ENCODE data around the gene ZNF827.

Gene ZNF827

DNA sequence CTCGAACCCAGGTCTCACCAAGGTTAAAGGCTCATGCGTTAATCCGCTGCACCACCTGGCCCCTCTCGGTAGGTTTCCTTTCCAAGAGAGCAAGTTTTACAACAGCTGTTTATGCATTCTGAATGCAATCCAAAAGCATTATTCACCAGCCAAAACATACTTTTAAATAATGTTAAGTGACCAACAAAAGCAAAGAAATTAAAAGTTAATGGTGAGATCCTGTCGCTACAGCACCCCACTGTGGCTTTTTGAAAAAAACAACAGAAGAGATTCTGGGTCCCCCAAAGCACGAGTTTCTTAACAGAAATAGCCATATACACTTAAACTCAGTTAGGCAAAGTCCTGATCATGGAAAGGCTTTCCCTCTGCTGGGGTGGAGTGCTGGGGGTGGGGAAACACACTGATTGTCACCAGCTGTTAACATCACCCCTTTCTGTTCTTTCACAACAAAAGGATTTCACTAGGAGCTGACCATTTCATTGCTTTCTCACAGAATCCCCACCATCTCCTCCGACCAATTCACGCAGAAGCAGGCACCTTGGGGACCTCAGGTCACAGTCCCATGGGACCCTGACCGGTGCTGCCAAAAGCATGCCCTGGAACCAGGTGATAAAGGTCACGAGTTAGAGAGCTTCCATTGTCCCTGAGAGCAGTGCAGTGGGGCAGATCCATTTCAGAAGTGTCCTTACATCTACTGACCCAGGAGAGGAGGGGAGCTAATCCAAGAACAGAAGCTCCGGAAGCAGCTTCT lies 51.2 kb downstream of the ZNF827 start:
- no peak for DNase-seq (ENCODE audit: low spot score)

DNA sequence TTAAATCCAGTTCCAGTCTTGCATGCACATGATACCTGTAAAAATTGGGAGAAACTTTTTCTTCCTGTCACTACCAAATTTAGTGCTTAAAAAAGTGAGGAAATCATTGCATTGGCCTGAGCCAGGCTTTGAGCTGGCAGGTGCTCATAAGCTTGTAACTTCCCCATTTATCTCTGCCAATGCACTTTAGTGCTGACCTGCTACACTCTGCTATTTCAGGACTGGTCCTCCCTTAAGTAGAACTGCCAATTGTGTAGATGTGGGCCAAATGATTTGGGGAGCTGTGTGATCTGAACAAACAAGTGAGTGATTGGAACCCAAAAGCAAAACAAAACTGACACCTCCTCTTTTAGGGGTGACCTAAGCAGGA lies 51.8 kb downstream of the ZNF827 start:
- TF ChIP-seq, protein P1, sequence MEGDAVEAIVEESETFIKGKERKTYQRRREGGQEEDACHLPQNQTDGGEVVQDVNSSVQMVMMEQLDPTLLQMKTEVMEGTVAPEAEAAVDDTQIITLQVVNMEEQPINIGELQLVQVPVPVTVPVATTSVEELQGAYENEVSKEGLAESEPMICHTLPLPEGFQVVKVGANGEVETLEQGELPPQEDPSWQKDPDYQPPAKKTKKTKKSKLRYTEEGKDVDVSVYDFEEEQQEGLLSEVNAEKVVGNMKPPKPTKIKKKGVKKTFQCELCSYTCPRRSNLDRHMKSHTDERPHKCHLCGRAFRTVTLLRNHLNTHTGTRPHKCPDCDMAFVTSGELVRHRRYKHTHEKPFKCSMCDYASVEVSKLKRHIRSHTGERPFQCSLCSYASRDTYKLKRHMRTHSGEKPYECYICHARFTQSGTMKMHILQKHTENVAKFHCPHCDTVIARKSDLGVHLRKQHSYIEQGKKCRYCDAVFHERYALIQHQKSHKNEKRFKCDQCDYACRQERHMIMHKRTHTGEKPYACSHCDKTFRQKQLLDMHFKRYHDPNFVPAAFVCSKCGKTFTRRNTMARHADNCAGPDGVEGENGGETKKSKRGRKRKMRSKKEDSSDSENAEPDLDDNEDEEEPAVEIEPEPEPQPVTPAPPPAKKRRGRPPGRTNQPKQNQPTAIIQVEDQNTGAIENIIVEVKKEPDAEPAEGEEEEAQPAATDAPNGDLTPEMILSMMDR (IDR thresholded peaks at IDR 0.05; ENCODE audit: extremely low read depth, missing control alignments) = no peak
- no peak for DNase-seq (ENCODE audit: low spot score)

More for the DNA sequence above, 51.2 kb downstream of the ZNF827 start:
- TF ChIP-seq, protein P1 (IDR thresholded peaks at IDR 0.05; ENCODE audit: extremely low read depth, missing control alignments) = no peak

DNA sequence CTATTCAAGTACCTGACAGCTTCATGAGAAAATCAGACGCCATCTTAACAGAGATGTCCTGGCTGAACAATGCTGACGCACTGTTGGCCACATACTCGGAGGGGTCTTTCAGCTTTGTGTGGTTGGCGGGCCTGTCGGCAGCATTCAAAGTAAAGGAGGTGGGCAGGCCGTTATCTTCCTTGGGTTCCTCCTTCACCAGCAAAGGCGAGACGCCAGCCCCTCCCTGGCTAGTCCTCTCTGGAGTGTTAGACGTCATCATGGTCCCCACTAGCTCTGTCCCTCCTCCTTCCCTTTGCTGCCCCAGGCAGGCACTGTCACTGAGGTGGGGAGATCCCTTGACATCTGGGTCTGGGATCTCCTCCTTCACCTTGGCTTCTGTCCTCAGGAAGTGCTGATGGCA lies 53.0 kb downstream of the ZNF827 start:
- TF ChIP-seq, protein P1 (IDR thresholded peaks at IDR 0.05; ENCODE audit: extremely low read depth, missing control alignments) = no peak
- DNase-seq (ENCODE audit: low spot score) = no peak

DNA sequence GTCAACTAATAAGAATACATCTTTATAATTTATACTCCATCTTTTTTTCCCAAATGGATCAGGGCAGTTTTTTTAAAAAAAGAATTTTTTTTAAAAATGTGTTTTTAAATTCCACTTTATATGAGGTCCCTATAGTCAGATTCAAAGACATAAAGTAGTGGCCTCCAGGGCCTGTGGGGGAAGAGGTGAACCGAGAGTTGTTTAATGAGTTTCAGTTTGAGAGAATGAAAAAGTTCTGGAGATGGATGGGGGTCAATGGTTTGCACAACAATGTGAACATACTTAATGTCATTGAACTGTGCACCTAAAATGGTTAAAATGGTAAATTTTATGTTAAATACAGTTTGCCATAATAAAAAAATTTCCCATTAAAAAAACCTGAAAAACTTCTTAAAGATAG lies 53.8 kb downstream of the ZNF827 start:
- TF ChIP-seq, protein P1 (IDR thresholded peaks at IDR 0.05; ENCODE audit: extremely low read depth, missing control alignments) = no peak

DNA sequence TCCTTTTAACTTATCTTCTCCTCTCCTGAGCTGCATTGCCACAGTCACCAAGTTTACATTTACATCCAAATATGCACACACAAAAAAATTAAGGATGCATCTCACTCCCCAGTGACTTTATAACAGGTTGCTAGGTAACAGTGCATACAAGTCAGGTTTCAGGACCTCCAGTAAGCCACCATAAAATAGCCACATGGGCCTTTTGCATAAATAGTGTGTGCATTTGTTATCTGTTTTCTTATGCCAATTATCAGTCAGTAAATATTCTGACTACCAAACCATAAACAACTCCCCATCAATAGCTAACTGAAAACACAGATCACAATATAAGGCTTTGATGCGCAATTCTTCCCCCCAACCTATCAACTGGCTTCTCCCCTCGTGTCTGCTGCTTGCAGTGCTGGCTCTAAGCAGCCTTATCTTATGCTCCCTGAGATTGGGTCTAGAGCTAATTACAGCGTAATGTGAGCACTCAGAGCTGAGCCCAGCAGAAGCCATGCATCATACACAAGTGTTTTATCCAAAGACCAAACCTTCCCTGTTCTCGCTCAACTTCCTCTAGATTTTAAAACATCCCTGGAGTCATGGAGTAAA lies 55.4 kb downstream of the ZNF827 start:
- DNase-seq (ENCODE audit: low spot score) = no peak
- TF ChIP-seq, protein P1 (IDR thresholded peaks at IDR 0.05; ENCODE audit: extremely low read depth, missing control alignments) = no peak

More for the DNA sequence above, 53.8 kb downstream of the ZNF827 start:
- no peak for DNase-seq (ENCODE audit: low spot score)

DNA sequence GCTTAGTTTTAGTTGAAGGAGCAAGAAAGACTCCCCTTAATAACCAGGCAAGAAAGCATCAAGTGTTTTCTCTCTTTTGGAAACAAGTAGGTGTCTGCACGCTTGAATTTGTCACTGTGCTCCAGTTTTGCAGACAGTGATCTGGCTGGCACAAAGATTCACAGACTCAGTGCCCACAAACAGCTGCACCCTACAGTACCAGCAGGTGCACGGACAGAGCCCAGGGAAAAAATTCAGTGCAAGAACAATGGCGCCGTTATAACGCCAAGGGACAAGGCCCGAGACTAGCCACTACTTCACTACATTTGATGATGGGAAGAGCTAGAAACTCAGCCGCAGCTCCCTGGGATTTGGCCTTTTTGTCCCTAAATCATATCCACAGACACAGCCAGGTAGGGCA lies 56.0 kb downstream of the ZNF827 start:
- no peak for DNase-seq (ENCODE audit: low spot score)
- TF ChIP-seq, protein P1 (IDR thresholded peaks at IDR 0.05; ENCODE audit: extremely low read depth, missing control alignments) = no peak

DNA sequence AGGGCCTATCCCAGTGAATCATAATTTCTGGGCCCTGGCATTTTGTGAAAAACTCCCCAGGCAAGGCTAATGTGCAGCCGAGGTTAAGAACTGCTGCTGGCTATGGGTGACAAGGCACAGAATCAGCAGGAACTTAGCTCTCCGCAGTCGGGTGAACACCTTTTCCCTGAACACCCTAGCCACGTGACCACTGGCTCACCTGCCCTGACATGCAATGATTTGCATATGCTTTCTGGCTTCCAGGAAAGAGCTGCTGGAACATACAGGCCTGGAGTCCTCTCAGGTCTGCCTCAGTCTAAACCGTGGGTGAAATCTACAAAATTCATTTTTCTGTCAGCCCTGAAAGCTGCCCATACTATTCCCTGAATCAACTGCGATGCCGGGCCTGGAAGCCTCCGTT lies 56.6 kb downstream of the ZNF827 start:
- DNase-seq (ENCODE audit: low spot score) = peak; percentile 14
- TF ChIP-seq, protein P1 (IDR thresholded peaks at IDR 0.05; ENCODE audit: extremely low read depth, missing control alignments) = no peak
